Adrenal gland (tissue), 5 donors: ENCODE data around the gene CDX2.

Experiments
- CTCF ChIP-seq, 6 experiments: fragments of 450-650 bp in 4 of 6; fragments of 200-600 bp in 2 of 6; sonication (generic) in 1 of 6; IDR thresholded peaks; 1 replicate in 5 of 6; 2 replicates in 1 of 6; pipeline versions ENCODE4 v1.5.1 to v1.8.0; 2016 to 2021; ENCODE audit warnings: antibody characterized with exemption in 6 of 6, mild to moderate bottlenecking in 2 of 6, moderate library complexity in 1 of 6
- POLR2A ChIP-seq, 2 donors: fragments of 450-650 bp; IDR thresholded peaks; one replicate each; pipeline ENCODE4 v1.6.1; 2017; ENCODE audit warnings: antibody characterized with exemption in 2 of 2, mild to moderate bottlenecking in 2 of 2, moderate library complexity in 1 of 2
- donor health status: DM: no; HTN: no; CAD: no.

- TF ChIP-seq CTCF (IDR thresholded peaks at IDR 0.05) (no peak), POLR2A (IDR thresholded peaks at IDR 0.05) (no peak)
Measured at GRCh38 chr13:27964741-27965323, 4.3 kb downstream of the CDX2 start.
